ENCODE measurements around the gene TRAM2.

DNA sequence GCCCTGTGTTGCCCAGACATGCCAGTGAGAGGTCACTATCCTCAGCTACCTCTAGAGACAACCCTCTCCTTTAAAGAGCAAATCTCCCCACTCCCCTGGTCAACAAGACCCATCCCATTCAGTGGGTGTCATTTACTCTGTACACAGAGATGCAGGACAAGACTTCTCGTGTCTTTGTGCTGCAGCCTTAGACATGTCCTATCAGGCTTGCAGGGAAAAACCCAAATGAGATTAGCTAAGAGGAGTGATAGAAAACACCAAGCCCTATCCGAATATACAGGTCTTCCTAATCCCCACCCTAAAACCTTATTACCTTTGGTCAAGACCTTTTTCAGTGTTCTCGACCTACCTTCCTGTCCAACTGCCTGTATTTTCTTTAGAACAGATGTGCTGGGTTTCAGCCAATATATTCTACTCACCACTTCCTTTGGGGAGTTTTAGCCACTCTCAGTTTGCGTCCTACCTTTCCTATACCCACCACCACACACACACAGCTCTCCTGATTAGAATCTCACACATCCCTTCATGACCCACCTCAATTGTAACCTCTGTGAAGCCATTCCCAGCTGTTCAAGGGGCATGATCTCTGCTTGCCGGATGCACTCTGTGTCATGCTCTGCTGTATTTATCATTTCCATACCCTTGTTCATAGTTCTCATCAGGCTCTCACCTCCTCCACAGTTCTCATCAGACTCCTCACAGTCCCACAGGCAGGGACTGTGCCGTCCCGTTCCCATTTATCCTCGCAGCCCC lies 39.7 kb downstream of the TRAM2 start:
- no peak for TF ChIP-seq EZH2phosphoT487 (IDR thresholded peaks at IDR 0.05; ENCODE audit: borderline replicate concordance, low read length)
- TF ChIP-seq, protein P1, sequence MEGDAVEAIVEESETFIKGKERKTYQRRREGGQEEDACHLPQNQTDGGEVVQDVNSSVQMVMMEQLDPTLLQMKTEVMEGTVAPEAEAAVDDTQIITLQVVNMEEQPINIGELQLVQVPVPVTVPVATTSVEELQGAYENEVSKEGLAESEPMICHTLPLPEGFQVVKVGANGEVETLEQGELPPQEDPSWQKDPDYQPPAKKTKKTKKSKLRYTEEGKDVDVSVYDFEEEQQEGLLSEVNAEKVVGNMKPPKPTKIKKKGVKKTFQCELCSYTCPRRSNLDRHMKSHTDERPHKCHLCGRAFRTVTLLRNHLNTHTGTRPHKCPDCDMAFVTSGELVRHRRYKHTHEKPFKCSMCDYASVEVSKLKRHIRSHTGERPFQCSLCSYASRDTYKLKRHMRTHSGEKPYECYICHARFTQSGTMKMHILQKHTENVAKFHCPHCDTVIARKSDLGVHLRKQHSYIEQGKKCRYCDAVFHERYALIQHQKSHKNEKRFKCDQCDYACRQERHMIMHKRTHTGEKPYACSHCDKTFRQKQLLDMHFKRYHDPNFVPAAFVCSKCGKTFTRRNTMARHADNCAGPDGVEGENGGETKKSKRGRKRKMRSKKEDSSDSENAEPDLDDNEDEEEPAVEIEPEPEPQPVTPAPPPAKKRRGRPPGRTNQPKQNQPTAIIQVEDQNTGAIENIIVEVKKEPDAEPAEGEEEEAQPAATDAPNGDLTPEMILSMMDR (IDR thresholded peaks at IDR 0.05; ENCODE audit: low read depth, low read length, poor library complexity, severe bottlenecking), result no peak
